Activated CD4-positive, alpha-beta T cell treated with anti-CD3 and anti-CD28 coated beads, Interleukin-2, amount 10 ng/mL, durations not matched to agents 7 days and 5 days (primary cell): Measurements from ENCODE around the gene ITCH. TPM values are rescaled to one million over a fixed set of nuclear protein-coding genes. Genes with fewer than 3 reads are reported as not detected.
A peak's percentile ranks its signal among the peaks of the same experiment; 100 is the strongest.
"Not testable (repeated sequence)": the region's sequence is repeated elsewhere in the genome, so short reads cannot be mapped to it uniquely, and the experiment has no call there.

ENCODE experiments used
- CTCF ChIA-PET: fragments of 350-600 bp; sonication (Branson Sonifier 250); formaldehyde crosslinking; loops from one replicate; lab custom pipeline; 2021; ENCODE audit warnings: antibody characterized with exemption; lab: Charles Lee
- POLR2A ChIA-PET: fragments of 350-600 bp; sonication (Branson Sonifier 250); formaldehyde crosslinking; loops from one replicate; lab custom pipeline; 2021; ENCODE audit warnings: antibody characterized with exemption; lab: Charles Lee
- DNase-seq: peaks from one replicate; pipeline ENCODE4 v3.0.0-alpha.2; 2020
- H3K27ac Mint-ChIP-seq: one replicate; pipeline ENCODE4 v1.8.0; 2021; ENCODE audit warnings: mild to moderate bottlenecking, moderate library complexity, mixed read lengths
- H3K27me3 Mint-ChIP-seq: one replicate; pipeline ENCODE4 v1.8.0; 2021; ENCODE audit warnings: mixed read lengths
- H3K36me3 Mint-ChIP-seq: one replicate; pipeline ENCODE4 v1.8.0; 2021; ENCODE audit warnings: low read depth, mixed read lengths
- H3K4me1 Mint-ChIP-seq: one replicate; pipeline ENCODE4 v1.8.0; 2021; ENCODE audit warnings: mixed read lengths
- H3K4me3 Mint-ChIP-seq: one replicate; pipeline ENCODE4 v1.8.0; 2021; ENCODE audit warnings: mild to moderate bottlenecking, moderate library complexity, mixed read lengths
- H3K9me3 Mint-ChIP-seq: one replicate; pipeline ENCODE4 v1.8.0; 2021; ENCODE audit warnings: mixed read lengths
- total RNA-seq, 2 experiments: library from RNA; stranded (reverse); gene quantifications; one replicate each; pipeline ENCODE4 v1.2.3, GENCODE V29; 2021

The ITCH gene
- total RNA-seq, 2 experiments from 2014 or later = 46.9 to 48.5 TPM

DNA sequence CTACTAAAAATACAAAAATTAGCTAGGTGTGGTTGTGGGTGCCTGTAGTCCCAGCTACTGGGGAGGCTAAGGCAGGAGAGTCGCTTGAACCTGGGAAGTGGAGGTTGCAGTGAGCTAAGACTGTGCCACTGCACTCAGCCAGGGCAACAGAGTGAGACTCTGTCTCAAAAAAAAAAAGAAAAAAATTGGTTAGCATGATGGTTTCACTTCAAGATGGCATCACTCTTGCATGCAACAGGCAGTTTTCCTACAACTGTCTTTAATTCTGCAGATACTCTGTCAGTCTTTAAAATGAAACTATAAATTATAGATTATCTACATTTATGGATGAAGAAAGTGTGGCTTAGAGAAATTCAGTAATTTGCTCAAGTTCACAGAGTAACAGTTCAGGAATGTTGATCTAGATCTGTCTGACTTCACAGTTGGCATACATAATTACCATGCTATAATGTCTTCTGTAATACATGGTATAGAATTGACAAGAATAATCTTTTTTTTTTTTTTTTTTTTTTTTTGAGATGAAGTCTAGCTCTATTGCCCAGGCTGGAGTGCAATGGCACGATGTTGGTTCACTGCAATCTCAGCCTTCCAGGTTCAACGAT is 27.0 kb downstream of the ITCH start:
- DNase-seq = no peak
- Mint-ChIP-seq H3K4me3 (no peak overlapping the region), H3K27ac (no peak overlapping the region), H3K4me1 (peaks cover 24% of the 10 kb centered on the region), H3K36me3 (peaks cover 30% of the 10 kb centered on the region), H3K27me3 (no peaks in the 10 kb centered on the region), H3K9me3 (no peaks in the 10 kb centered on the region)
- CTCF ChIA-PET = no interaction called here
- POLR2A ChIA-PET = no interaction called here

DNA sequence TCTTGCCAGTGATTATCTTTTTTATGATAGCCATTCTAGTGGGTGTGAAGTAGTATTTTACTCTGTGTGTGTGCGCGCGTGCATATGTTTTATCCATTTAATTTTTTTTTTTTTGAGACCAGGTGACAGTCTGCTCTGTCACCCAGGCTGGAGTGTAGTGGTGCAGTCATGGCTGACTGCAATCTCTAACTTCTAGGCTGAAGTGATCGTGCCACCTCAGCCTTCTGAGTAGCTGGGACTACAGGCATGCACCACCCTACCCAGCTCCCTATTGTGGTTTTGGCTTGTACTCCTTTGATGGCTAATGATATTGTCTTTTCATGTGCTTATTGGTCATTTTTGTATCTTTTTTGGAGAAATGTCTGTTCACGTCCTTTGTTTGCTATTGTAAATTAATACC is 33.3 kb downstream of the ITCH start:
- no peaks in the 10 kb centered on the region for H3K27me3 Mint-ChIP-seq
- ChIA-PET POLR2A (no interaction called here), CTCF (no interaction called here)
- no peak overlapping the region for H3K27ac Mint-ChIP-seq
- DNase-seq = no peak
- no peaks in the 10 kb centered on the region for H3K9me3 Mint-ChIP-seq
- no peak overlapping the region for H3K4me3 Mint-ChIP-seq
- peaks cover 36% of the 10 kb centered on the region for H3K36me3 Mint-ChIP-seq
- H3K4me1 Mint-ChIP-seq = peaks cover 10% of the 10 kb centered on the region

DNA sequence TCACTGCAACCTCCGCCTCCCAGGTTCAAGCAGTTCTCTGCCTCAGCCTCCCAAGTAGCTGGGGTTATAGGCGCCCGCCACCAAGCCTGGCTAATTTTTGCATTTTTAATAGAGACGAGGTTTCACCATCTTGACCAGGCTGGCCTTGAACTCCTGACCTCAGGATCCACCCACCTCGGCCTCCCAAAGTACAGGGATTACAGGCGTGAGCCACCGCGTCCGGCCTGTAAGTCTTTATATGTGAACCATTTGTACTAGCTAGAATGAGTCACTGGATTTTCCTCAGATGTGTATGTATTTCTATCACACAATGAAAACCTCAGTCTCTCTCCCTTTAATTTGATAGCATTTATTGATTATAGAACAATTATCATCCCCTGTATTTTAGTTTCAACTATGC is 34.0 kb downstream of the ITCH start:
- ChIA-PET CTCF (interaction anchor here (1.0 kb wide), 1 partner anchor 9 kb away, joined by 3 read pairs; no protein-coding TSS in a partner anchor), POLR2A (no interaction called here)
- Mint-ChIP-seq H3K27me3 (no peaks in the 10 kb centered on the region), H3K4me3 (no peak overlapping the region), H3K9me3 (no peaks in the 10 kb centered on the region), H3K27ac (no peak overlapping the region), H3K4me1 (peaks cover 13% of the 10 kb centered on the region), H3K36me3 (peaks cover 38% of the 10 kb centered on the region)
- DNase-seq = no peak

- not testable (repeated sequence) for H3K27ac Mint-ChIP-seq, DNase-seq, H3K9me3 Mint-ChIP-seq, H3K27me3 Mint-ChIP-seq, H3K4me3 Mint-ChIP-seq
- POLR2A ChIA-PET = interaction anchor here (0.7 kb wide), 1 partner anchor 116 kb away, joined by 4 read pairs; the partner anchor contains the start of gene DYNLRB1
- CTCF ChIA-PET = interaction anchor here (1.7 kb wide), 1 partner anchor 88 kb away, joined by 5 read pairs; no protein-coding TSS in a partner anchor
- Mint-ChIP-seq H3K4me1 (peaks cover 41% of the 10 kb centered on the region), H3K36me3 (peaks cover 34% of the 10 kb centered on the region)
Observed at GRCh38 chr20:34400776-34401175, 37.7 kb downstream of the ITCH start.

- Mint-ChIP-seq H3K27ac (peak overlapping the region; percentile 11), H3K36me3 (peaks cover 34% of the 10 kb centered on the region), H3K9me3 (no peaks in the 10 kb centered on the region), H3K4me3 (no peak overlapping the region), H3K27me3 (no peaks in the 10 kb centered on the region), H3K4me1 (peaks cover 47% of the 10 kb centered on the region)
- no peak for DNase-seq
- CTCF ChIA-PET = interaction anchor here (0.5 to 1.7 kb wide), 3 partner anchors 89 to 1668 kb away, joined by 3 to 6 read pairs (median 5); no protein-coding TSS in a partner anchor
- POLR2A ChIA-PET = interaction anchor here (0.7 kb wide), 1 partner anchor 115 kb away, joined by 4 read pairs; the partner anchor contains the start of gene DYNLRB1
Observed at GRCh38 chr20:34401741-34402455, 38.8 kb downstream of the ITCH start.

DNA sequence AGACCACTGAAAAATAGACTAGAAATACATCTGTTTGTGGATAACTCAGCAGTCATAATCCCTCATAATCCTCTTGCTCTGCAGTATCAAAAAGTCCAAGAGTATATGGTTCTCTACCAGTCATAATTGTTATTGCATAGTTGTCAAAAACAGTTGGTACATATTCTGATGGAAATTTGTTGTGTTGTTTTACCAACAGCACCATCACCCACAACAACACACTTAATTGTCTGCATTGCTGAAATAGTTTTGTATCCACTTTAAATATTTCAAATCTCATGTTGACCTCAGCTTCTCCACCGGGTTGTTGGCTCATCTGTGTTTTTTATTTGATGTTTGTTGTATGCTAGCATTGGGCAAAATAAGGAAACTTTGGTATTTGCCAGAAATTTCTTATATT is 39.4 kb downstream of the ITCH start:
- Mint-ChIP-seq H3K27me3 (no peaks in the 10 kb centered on the region), H3K4me1 (peaks cover 48% of the 10 kb centered on the region), H3K27ac (no peak overlapping the region), H3K4me3 (no peak overlapping the region), H3K9me3 (no peaks in the 10 kb centered on the region), H3K36me3 (peaks cover 32% of the 10 kb centered on the region)
- no peak for DNase-seq
- ChIA-PET POLR2A (no interaction called here), CTCF (interaction anchor here (0.6 to 1.7 kb wide), 2 partner anchors 79 to 90 kb away, joined by 5 to 6 read pairs; no protein-coding TSS in a partner anchor)

GRCh38 chr20:34403063-34403827 is 40.2 kb downstream of the ITCH start:
- peaks cover 50% of the 10 kb centered on the region for H3K4me1 Mint-ChIP-seq
- no peak for DNase-seq
- H3K4me3 Mint-ChIP-seq = no peak overlapping the region
- H3K27ac Mint-ChIP-seq = no peak overlapping the region
- peaks cover 38% of the 10 kb centered on the region for H3K36me3 Mint-ChIP-seq
- no peaks in the 10 kb centered on the region for H3K9me3 Mint-ChIP-seq
- POLR2A ChIA-PET = no interaction called here
- CTCF ChIA-PET = interaction anchor here (0.5 to 1.0 kb wide), 3 partner anchors 35 to 91 kb away, joined by 3 to 6 read pairs (median 4); no protein-coding TSS in a partner anchor
- no peaks in the 10 kb centered on the region for H3K27me3 Mint-ChIP-seq

GRCh38 chr20:34403908-34404307 is 40.8 kb downstream of the ITCH start:
- no peak overlapping the region for H3K27ac Mint-ChIP-seq
- POLR2A ChIA-PET = no interaction called here

DNA sequence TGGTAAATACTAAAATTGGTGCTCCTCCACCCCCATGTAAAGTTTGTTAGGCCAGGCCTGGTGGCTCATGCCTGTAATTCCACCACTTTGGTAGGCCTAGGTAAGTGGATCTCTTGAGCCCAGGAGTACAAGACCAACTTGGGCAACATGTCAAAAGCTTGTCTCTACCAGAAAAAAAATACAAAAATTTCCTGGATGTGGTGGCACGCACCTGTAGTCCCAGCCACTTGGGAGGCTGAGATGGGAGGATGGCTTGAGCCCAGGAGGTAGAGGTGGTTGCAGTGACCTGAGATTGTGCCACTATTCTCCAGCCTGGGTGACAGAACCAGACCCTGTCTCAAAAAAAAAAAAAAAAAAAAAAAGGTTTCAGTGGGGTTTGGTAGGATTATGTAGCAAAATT is 41.7 kb downstream of the ITCH start:
- POLR2A ChIA-PET = no interaction called here
- H3K4me3 Mint-ChIP-seq = peak overlapping the region; percentile 38
- DNase-seq = no peak
- peaks cover 47% of the 10 kb centered on the region for H3K36me3 Mint-ChIP-seq
- peaks cover 52% of the 10 kb centered on the region for H3K4me1 Mint-ChIP-seq
- no peaks in the 10 kb centered on the region for H3K27me3 Mint-ChIP-seq
- peak overlapping the region; percentile 48 for H3K27ac Mint-ChIP-seq
- H3K9me3 Mint-ChIP-seq = no peaks in the 10 kb centered on the region
- CTCF ChIA-PET = interaction anchor here (0.6 to 1.0 kb wide), 3 partner anchors 68 to 1031 kb away, joined by 3 read pairs; no protein-coding TSS in a partner anchor

More at GRCh38 chr20:34403908-34404307, 40.8 kb downstream of the ITCH start:
- Mint-ChIP-seq H3K36me3 (peaks cover 41% of the 10 kb centered on the region), H3K4me3 (no peak overlapping the region), H3K4me1 (peaks cover 52% of the 10 kb centered on the region), H3K27me3 (no peaks in the 10 kb centered on the region), H3K9me3 (no peaks in the 10 kb centered on the region)
- CTCF ChIA-PET = interaction anchor here (1.0 kb wide), 1 partner anchor 91 kb away, joined by 3 read pairs; no protein-coding TSS in a partner anchor
- DNase-seq = no peak

GRCh38 chr20:34405247-34405651 is 42.2 kb downstream of the ITCH start:
- peak; percentile 53 for DNase-seq
- H3K27me3 Mint-ChIP-seq, POLR2A ChIA-PET, H3K9me3 Mint-ChIP-seq: not testable (repeated sequence)
- Mint-ChIP-seq H3K27ac (peak overlapping the region; percentile 48), H3K36me3 (peaks cover 45% of the 10 kb centered on the region), H3K4me3 (peak overlapping the region; percentile 38), H3K4me1 (peaks cover 50% of the 10 kb centered on the region)
- CTCF ChIA-PET = interaction anchor here (0.7 to 1.3 kb wide), 4 partner anchors 63 to 410 kb away, joined by 3 to 5 read pairs (median 3); no protein-coding TSS in a partner anchor

DNA sequence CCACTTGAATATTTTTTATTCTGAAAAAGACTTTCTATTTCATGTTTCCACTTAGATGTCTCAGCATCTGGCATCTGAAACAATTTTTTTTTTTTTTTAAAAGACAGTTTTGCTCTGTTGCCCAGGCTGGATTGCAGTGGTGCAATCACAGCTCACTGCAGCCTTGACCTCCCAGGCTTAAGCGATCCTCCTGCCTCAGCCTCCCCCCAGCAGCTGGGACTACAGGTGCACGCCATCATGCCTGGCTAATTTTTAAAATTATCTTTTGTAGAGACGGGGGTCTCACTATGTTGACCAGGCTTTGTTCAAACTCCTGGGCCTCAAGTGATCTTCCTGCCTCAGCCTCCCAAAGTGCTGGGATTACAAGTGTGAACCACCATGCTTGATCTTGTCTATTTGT is 42.9 kb downstream of the ITCH start:
- POLR2A ChIA-PET, H3K4me3 Mint-ChIP-seq, DNase-seq, H3K9me3 Mint-ChIP-seq, H3K27me3 Mint-ChIP-seq: not testable (repeated sequence)
- peak overlapping the region; percentile 33 for H3K27ac Mint-ChIP-seq
- CTCF ChIA-PET = interaction anchor here (0.7 to 2.3 kb wide), 6 partner anchors 9 to 409 kb away, joined by 3 to 10 read pairs (median 3); no protein-coding TSS in a partner anchor
- peaks cover 43% of the 10 kb centered on the region for H3K36me3 Mint-ChIP-seq
- peaks cover 48% of the 10 kb centered on the region for H3K4me1 Mint-ChIP-seq

DNA sequence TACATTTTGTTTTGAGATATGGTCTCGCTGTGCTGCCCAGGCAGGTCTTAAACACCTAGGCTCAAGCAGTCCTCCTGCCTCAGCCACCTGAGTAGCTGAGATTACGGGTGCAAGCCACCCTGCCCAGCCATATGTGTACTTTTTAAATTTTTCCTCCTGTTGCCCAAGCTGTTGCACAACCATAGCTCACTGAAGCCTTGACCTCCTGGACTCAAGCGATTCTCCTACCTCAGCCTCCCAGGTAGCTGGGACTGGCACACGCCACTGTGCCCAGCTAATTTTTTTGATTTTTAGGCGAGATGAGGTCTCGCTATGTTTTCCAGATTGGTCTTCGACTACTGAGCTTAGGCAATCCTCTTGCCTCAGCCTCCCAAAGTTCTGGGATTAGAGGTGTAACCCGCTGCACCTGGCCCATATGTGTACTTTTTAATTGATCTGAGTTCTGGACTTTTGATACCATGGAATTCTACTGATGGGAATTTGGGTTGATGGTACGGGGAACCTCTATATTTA is 44.9 kb downstream of the ITCH start:
- no peak overlapping the region for H3K27ac Mint-ChIP-seq
- DNase-seq = no peak
- H3K4me3 Mint-ChIP-seq = no peak overlapping the region
- no peaks in the 10 kb centered on the region for H3K9me3 Mint-ChIP-seq
- H3K27me3 Mint-ChIP-seq = no peaks in the 10 kb centered on the region
- CTCF ChIA-PET = interaction anchor here (0.7 to 2.3 kb wide), 3 partner anchors 11 to 1363 kb away, joined by 4 to 10 read pairs (median 5); no protein-coding TSS in a partner anchor
- peaks cover 32% of the 10 kb centered on the region for H3K36me3 Mint-ChIP-seq
- peaks cover 34% of the 10 kb centered on the region for H3K4me1 Mint-ChIP-seq
- POLR2A ChIA-PET = no interaction called here
